K562 (cell line): ENCODE data around the gene CTSK. TPM values are rescaled to one million over a fixed set of nuclear protein-coding genes. Genes with fewer than 3 reads are reported as not detected.

Experiments
- ARHGAP35 ChIP-seq: fragments of 450-650 bp; IDR thresholded peaks from 2 replicates; pipeline ENCODE4 v1.6.1; 2018; ENCODE audit not compliant: partially characterized antibody
- ARID4B ChIP-seq: sonication (generic); formaldehyde crosslinking; IDR thresholded peaks from 2 replicates; pipeline ENCODE4 v1.8.0; 2022; ENCODE audit warnings: mild to moderate bottlenecking, missing genetic modification reagents
- CHD4 ChIP-seq: fragments of 200-600 bp; sonication (generic); IDR thresholded peaks from 3 replicates; pipeline ENCODE4 v1.6.1; 2012; ENCODE audit warnings: low read depth, mild to moderate bottlenecking, mixed read lengths, low read length, inconsistent platforms; ENCODE audit not compliant: insufficient read depth, insufficient replicate concordance, poor library complexity, severe bottlenecking
- HCFC1 ChIP-seq: IDR thresholded peaks from 2 replicates; pipeline ENCODE4 v1.6.1; 2012; ENCODE audit warnings: low read depth, low read length, improper control_type of control experiment
- ZNF77 ChIP-seq: fragments of 250-450 bp; sonication (Bioruptor Pico); IDR thresholded peaks from 2 replicates; pipeline ENCODE4 v1.5.0; 2020
- polyA plus RNA-seq, 8 experiments: library from polyadenylated mRNA; depleted of rRNA in 4 of 8; stranded (reverse) in 5 of 8; unstranded in 3 of 8; fragments of >200 nt; fragmentation: Nextera tagmentation in 2 of 8; fragmentation: Illumina TruSeq in 1 of 8; extraction: Ambion mirVana in 2 of 8; extraction: Trizol in 1 of 8; gene quantifications; 2 replicates each; pipeline versions ENCODE4 v1.2.1 to v1.2.3, GENCODE V29; 2011 to 2014; ENCODE audit warnings: inconsistent platforms in 1 of 8, missing spikeins in 1 of 8
- total RNA-seq, 7 experiments: library from RNA; depleted of rRNA in 6 of 7; stranded (reverse); fragments of >200 nt in 6 of 7; fragmentation: Illumina TruSeq in 2 of 7; extraction: Trizol in 2 of 7; gene quantifications; 2 replicates each; pipeline versions ENCODE4 v1.2.1 to v1.2.3, GENCODE V29; 2011 to 2021; ENCODE audit warnings: low replicate concordance in 1 of 7
- TF ChIP-seq, protein P1 (sequence below), 2 experiments: fragments of 250-450 bp in 1 of 2; fragments of 450-650 bp in 1 of 2; sonication (Bioruptor Pico) in 1 of 2; IDR thresholded peaks; 2 replicates each; pipeline versions ENCODE4 v1.6.1 to v1.8.0; 2016 to 2021; ENCODE audit warnings: mild to moderate bottlenecking in 2 of 2, moderate library complexity in 2 of 2, missing compliant biosample characterization in 1 of 2, missing genetic modification characterization in 1 of 2

The CTSK gene
- total and polyA plus RNA-seq, 9 of the 15 experiments (the other 6 are each of a cell fraction or from before 2014, with no cell fraction given) = 0.84 to 2.5 (median 1.3) TPM

DNA sequence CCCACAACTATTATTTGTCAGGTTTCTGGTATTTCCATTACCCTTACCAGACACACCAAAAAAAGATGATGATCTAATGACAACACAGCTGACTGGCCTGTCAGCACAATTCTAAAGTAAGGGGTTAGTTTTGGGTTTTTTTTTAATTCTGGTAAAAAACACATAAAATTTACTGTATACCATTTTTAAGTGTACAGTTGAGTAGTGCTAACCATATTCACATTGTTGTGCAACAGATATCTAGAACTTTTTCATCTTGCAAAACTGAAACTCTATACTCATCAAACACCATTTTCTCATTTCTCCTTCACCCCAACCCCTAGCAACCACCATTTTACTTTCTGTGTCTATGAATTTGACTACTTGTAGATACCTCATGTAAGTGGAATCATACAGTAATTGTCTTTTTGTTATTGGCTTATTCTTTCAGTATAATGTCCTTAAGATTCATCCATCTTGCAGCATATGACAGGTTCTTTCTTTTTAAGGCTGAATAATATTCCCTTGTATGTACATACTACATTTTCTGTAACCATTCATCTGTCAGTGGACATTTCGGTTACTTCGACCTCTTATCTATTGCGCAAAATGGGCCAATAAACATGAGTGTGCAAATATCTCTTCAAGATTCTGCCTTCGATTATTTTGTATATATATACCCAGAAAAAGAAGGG is 38.5 kb upstream of the CTSK start (continued):
- TF ChIP-seq ARID4B (CRISPR knock-in tag) (no peak), ZNF77 (CRISPR knock-in tag) (no peak), HCFC1 (no peak), ARHGAP35 (no peak), CHD4 (no peak)
- TF ChIP-seq, protein P1, sequence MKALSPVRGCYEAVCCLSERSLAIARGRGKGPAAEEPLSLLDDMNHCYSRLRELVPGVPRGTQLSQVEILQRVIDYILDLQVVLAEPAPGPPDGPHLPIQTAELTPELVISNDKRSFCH (CRISPR knock-in tag; IDR thresholded peaks at IDR 0.05) = no peak
- TF ChIP-seq, protein P1 (tag; IDR thresholded peaks at IDR 0.05) = no peak
